Activated CD4-positive, CD25-positive, alpha-beta regulatory T cell treated with anti-CD3 and anti-CD28 coated beads, Interleukin-2, amount 50 U/mL, for 72 hours (primary cell): ENCODE data around the gene SEPSECS.
"Not testable (repeated sequence)": the region's sequence is repeated elsewhere in the genome, so short reads cannot be mapped to it uniquely, and the experiment has no call there.

ENCODE experiments used
- DNase-seq: peaks from one replicate; pipeline ENCODE4 v3.0.0; 2021

The SEPSECS gene

GRCh38 chr4:25107827-25108516 is 52.3 kb downstream of the SEPSECS start:
- DNase-seq = no peak

- no peak for DNase-seq
Measured at GRCh38 chr4:25106363-25107151, 53.7 kb downstream of the SEPSECS start.

- no peak for DNase-seq
Measured at GRCh38 chr4:25104591-25104990, 55.7 kb downstream of the SEPSECS start.

GRCh38 chr4:25103418-25103817 is 56.8 kb downstream of the SEPSECS start:
- no peak for DNase-seq

GRCh38 chr4:25101836-25102235 is 58.4 kb downstream of the SEPSECS start:
- DNase-seq = no peak

GRCh38 chr4:25100710-25101109 is 59.5 kb downstream of the SEPSECS start:
- DNase-seq = no peak

- DNase-seq = no peak
Measured at GRCh38 chr4:25100021-25100555, 60.2 kb downstream of the SEPSECS start.

GRCh38 chr4:25098964-25099891 is 61.0 kb downstream of the SEPSECS start:
- DNase-seq = no peak

GRCh38 chr4:25096981-25097443 is 63.2 kb downstream of the SEPSECS start:
- no peak for DNase-seq

GRCh38 chr4:25096251-25096980 is 63.8 kb downstream of the SEPSECS start:
- DNase-seq = no peak

- no peak for DNase-seq
Measured at GRCh38 chr4:25095837-25096236, 64.4 kb downstream of the SEPSECS start.

- DNase-seq = no peak
Measured at GRCh38 chr4:25092139-25092538, 68.1 kb downstream of the SEPSECS start.

GRCh38 chr4:25090516-25090915 is 69.7 kb downstream of the SEPSECS start:
- DNase-seq = no peak

GRCh38 chr4:25089051-25089763 is 71.0 kb downstream of the SEPSECS start:
- no peak for DNase-seq

- DNase-seq = no peak
Measured at GRCh38 chr4:25088093-25088952, 71.9 kb downstream of the SEPSECS start.

GRCh38 chr4:25085671-25086070 is 74.6 kb downstream of the SEPSECS start:
- DNase-seq = no peak

GRCh38 chr4:25083441-25083840 is 76.8 kb downstream of the SEPSECS start:
- not testable (repeated sequence) for DNase-seq

GRCh38 chr4:25081866-25082471 is 78.3 kb downstream of the SEPSECS start:
- no peak for DNase-seq

- no peak for DNase-seq
Measured at GRCh38 chr4:25080571-25080970, 79.7 kb downstream of the SEPSECS start.

GRCh38 chr4:25078523-25078922 is 81.7 kb downstream of the SEPSECS start:
- no peak for DNase-seq
